Epithelial cell of prostate (primary cell): ENCODE data around the gene SLC25A14.

Experiments used
- DNase-seq: peaks from one replicate; pipeline ENCODE4 v3.0.0-alpha.2; 2011; ENCODE audit warnings: low read depth, low spot score
- H3K27ac ChIP-seq: fragments of 450-650 bp; 2 replicates; pipeline ENCODE4 v1.5.1; 2017; ENCODE audit warnings: mild to moderate bottlenecking

Gene SLC25A14

DNA sequence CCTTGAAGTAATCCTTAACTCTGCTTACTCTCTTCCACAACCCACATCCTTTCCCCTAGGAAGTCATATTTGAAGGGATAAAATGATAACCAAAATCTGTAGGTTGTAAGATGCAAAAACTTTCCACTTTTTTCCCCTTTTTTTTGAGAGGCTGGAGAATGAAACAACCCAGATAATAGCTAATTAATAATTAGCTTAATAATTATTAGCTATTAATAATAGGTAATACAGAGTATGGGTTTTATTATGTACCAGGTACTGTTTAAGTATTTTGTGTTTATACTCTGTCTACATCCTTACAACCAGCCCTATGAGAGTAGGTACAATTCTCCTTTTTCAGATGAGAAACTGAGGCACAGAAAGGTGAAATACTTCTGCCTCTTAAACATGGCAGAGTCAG is 36.4 kb downstream of the SLC25A14 start:
- no peak overlapping the region for H3K27ac ChIP-seq
- no peak for DNase-seq

DNA sequence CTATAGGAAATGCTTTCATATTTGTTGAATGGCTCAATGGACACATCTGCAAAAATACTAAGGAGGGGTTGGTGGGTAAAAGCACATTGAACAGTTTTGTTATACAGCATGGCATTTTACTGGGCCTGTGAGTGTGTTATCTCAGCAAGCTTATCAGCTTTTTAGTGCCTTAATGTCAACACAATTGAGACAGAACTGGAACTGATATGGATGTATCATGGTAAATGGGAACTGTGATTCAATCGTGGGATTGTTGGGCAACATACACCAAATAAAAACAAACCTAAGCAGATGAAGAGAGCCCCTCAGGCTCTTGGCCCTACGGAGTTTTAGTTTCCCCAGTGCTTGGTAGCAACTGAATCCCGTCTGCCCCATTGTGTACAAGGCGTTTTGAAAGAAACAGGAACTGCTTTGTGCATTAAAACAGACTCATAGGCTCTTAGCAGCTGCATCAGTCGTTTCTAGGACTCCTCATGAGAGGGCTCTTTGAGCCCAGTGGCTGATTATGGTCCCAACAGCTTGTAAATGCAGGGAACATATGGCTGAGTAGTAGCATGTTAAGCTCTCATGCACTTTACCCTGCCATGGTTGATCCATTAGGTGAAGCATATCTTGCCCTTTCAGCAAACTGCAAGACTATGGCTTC is 38.4 kb downstream of the SLC25A14 start:
- DNase-seq, result no peak
- H3K27ac ChIP-seq, result no peak overlapping the region

GRCh38 chrX:130385520-130385919 is 45.8 kb downstream of the SLC25A14 start, which contains the start of gene GPR119:
GPR119 (minus strand) TSS chrX:130385674; CDS start chrX:130385447, 227 bp downstream.
- DNase-seq, result no peak
- H3K27ac ChIP-seq, result no peak within 1 kb of the TSS

DNA sequence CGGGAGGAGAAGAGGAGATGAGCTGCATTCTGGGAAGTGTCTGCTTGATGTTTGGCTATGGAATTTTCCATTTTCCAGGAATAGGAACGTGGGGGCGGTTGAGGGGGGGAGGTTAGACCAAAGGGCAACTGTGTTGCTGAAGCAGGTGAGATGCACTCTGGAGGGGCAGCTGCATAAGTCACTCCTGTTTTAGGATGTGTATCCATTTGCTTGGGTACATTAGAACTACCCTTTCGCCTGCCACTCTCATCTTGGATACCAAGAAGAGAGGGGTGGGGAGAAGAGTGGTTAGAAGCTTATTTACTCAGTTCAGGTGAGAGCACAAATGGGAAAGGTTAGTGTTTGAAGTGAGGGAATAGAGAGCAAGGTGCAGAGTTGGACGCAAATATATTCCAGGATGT is 46.7 kb downstream of the SLC25A14 start:
- no peak for DNase-seq
- no peak overlapping the region for H3K27ac ChIP-seq

DNA sequence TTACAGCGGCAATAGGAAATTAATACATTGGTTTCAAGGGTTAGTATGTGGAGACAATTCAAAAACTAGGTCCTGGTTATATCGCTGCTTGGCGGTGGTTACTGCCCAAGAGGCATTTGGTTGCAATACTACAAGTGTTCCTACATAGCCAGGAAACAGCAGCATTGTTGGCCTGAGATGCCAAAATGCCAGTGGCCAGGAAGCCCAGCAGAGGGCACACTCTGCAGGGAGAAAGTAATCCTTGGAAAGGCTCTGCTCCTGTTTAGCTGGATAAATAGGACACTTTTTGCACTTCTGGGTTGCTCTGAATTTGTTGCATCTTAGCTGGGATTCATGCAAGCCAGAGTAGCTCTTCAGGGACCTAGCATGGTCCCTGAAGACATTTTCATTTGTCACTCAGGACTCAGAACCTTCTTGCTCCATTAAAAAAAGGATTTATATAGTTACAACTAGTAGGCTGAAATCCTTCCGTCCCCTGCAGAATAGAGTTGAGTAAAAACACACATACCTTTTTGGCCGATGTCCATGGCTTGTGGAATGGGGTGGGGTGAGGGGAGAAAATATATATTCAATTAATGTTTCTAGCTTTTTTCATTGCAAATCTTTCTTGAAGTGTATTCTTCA is 53.8 kb downstream of the SLC25A14 start:
- H3K27ac ChIP-seq, result no peak overlapping the region
- no peak for DNase-seq

DNA sequence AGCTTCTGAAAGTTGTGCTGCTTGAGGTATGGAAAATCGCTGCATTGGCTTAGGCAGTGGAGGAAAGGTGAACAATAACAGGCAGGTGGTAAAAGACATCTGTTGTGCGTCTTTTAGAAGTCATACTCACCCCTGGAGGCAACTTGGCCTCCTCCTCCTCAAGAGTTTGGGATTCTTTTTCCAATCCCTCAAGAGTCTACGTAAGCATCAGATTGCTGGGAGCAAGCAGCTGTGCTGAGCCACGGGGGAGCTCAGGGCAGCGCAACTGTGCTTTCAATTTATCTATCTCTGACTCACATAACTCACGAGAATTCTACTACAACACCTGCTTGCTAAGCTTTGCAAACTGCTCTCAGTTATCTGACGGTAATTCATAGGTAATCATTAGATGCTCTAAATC is 55.6 kb downstream of the SLC25A14 start:
- no peak overlapping the region for H3K27ac ChIP-seq
- no peak for DNase-seq

DNA sequence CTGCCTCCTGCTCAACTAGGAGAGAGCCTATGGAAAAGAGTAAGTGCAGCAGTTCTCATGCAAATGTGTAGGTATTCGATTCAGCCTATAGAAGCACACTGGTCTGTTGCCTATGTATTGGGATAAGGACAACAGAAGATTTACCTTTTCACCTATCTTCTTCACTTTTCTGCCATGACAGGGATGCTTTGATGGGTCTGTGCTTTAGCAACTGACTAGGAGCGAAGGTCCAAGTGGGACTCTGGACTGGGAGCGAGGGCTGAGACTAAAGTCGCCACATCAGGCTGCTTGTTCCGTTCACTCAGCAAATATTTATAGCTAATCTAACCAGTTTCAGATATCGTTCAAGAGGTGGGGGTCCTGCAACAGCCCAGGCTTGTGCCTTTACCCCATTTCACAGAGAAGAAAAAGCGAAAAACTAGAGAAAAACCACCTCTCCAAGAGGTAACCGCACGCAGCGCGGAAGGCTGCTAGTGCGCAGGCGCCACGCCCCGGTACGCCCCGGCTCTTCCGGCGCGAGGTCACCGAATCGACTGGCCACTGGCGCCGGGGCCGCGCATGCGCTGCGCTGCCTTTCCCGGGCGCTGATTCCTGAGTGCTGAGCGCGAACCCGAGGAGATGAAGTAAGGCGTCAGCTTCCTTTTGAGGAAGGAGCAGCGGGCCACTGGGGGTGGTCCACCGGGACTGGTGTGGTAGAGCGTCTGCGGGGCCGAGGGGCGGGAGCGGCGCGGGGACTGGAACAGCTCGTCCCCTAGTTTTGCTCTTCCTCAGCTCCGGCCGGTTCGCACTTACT is 61.9 kb downstream of the SLC25A14 start, which contains the start of gene RBMX2:
RBMX2 (plus strand) TSS at position 573 of the 793 bp plus-strand sequence; CDS start at position 619, 46 bp downstream.
- peak within 1 kb of the TSS; percentile 40 for H3K27ac ChIP-seq
- DNase-seq, result peak; percentile 3

GRCh38 chrX:130402208-130402684 is 62.5 kb downstream of the SLC25A14 start:
- no peak overlapping the region for H3K27ac ChIP-seq
- no peak for DNase-seq

- H3K27ac ChIP-seq, result no peak overlapping the region
- DNase-seq, result no peak
Measured at GRCh38 chrX:130413415-130413814, 73.7 kb downstream of the SLC25A14 start.

DNA sequence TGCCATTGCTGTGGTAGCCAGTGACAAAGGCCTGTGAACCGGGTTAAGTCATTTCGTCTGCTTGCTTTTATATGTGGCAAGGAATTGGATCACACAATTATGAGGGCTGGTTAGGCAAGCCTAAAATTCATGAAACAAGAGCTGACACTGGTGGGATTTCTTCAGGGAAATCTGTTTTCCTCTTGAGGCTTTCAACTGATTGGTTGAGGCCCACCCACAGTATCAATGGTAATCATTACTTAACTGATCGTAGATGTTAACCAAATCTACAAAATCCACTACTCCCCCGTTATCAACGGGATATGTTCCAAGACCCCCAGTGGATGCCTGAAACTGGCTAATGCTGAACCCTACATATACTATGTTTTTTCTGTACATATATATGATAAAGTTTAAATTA is 75.1 kb downstream of the SLC25A14 start:
- no peak overlapping the region for H3K27ac ChIP-seq
- DNase-seq, result no peak

- DNase-seq, result no peak
- H3K27ac ChIP-seq, result no peak overlapping the region
Measured at GRCh38 chrX:130415201-130415600, 75.5 kb downstream of the SLC25A14 start.

DNA sequence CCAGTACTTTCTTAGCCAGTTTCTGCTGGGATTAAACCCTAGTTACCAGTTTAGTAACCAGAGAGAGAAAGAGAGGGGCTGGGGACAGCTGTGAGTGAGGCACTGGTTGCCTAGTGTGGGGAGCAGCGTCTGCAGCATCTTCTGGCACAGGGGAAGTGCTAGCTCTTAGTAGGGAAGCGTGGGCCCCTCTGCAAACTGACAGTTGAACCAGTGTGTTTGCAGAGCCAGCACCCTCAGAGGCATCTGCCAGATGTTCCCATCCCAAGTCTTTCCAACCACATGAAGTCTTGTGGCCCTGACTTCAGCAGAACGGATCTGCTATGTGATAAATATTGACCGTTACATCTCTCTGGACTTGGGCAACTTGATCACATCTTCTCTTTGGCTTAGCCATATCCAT is 77.1 kb downstream of the SLC25A14 start:
- no peak overlapping the region for H3K27ac ChIP-seq
- DNase-seq, result no peak

- no peak for DNase-seq
- H3K27ac ChIP-seq, result no peak overlapping the region
Measured at GRCh38 chrX:130418066-130418465, 78.3 kb downstream of the SLC25A14 start.

DNA sequence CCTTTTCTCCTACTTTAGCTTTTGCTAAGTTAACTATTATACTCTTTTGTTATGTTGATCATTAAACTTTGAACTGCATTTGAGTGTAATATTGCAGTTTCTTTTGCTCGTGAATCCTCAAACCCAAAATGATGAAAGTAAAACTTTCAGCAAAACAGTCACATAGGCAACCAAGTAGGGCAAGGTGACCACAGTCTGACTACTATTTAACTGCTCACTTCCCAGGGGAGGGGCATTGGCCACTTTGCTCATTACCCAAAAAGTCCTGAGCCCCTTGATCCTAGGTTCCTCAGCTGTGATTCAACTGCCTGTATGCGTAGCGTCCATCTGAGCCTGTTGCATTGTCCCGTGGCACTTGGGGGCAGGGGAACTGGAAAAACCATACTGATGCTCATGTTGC is 79.0 kb downstream of the SLC25A14 start:
- DNase-seq, result no peak
- H3K27ac ChIP-seq, result no peak overlapping the region

DNA sequence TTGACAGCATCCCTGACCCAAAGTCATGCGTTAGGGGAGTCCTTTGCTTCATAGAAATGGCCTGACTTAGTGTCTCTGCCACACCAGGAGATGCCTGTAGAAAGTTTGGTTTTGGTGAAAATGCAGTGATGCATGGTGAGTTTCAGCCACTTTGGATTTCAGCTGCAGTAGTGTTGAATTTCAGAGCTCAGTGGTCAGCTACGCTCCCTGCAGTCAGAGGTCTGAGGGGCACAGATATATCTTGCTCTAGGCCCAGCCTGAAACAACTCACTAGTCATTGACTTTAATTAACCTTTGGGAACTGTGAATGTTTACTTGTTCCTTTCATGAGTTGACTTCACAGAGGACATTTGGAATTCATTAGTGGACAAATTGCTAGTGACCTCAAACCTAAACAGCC is 79.5 kb downstream of the SLC25A14 start:
- no peak for DNase-seq
- no peak overlapping the region for H3K27ac ChIP-seq
